A549 (cell line): ENCODE measurements around the gene CERS6. TPM values are rescaled to one million over a fixed set of nuclear protein-coding genes. Genes with fewer than 3 reads are reported as not detected.

Experiments
- ATAC-seq, 2 experiments: fragments of 200-7000 bp in 1 of 2; fragments of >200 bp in 1 of 2; cut with Nextera tagmentation in 1 of 2; cut with Tn5 transposase in 1 of 2; 3 replicates each; pipeline versions ENCODE4 v1.8.0 to v1.9.1; 2018 to 2020; ENCODE audit warnings: mild to moderate bottlenecking in 1 of 2, moderate library complexity in 1 of 2
- CTCF ChIA-PET: fragments of 300-600 bp; sonication (Branson Sonifier 250); formaldehyde crosslinking; extraction: SDS; loops from one replicate; lab custom pipeline; 2021; ENCODE audit warnings: antibody characterized with exemption, inconsistent platforms; lab: Yijun Ruan, JAX
- POLR2A ChIA-PET: fragments of 350-600 bp; formaldehyde crosslinking; extraction: SDS; loops from one replicate; lab custom pipeline; 2021; ENCODE audit warnings: antibody characterized with exemption, inconsistent platforms; lab: Yijun Ruan, JAX
- DNase-seq, 2 experiments: peaks; one replicate each; pipeline versions ENCODE4 v3.0.0 to v3.0.0-alpha.2; 2011 to 2016; ENCODE audit warnings: low read depth in 1 of 2, low spot score in 1 of 2
- FAIRE-seq: peaks from 2 replicates; lab custom pipeline; 2011; peaks lifted over from hg19 to GRCh38; lab: Jason Lieb, UNC
- H3K27ac ChIP-seq, 2 experiments: fragments of >200 bp; sonication (Bioruptor Twin); formaldehyde crosslinking; 3 replicates each; pipeline ENCODE4 v1.5.1; 2016 to 2017
- H3K4me1 ChIP-seq: fragments of >200 bp; sonication (Bioruptor Twin); formaldehyde crosslinking; 3 replicates; pipeline ENCODE4 v1.6.1; 2016
- H3K4me2 ChIP-seq: fragments of >200 bp; sonication (Bioruptor Twin); formaldehyde crosslinking; 3 replicates; pipeline ENCODE4 v1.6.1; 2016
- H3K4me3 ChIP-seq: fragments of >200 bp; sonication (Bioruptor Twin); formaldehyde crosslinking; 3 replicates; pipeline ENCODE4 v1.5.1; 2016
- H3K9me3 ChIP-seq: fragments of >200 bp; sonication (Bioruptor Twin); formaldehyde crosslinking; 3 replicates; pipeline ENCODE4 v1.6.1; 2016
- CBX2 ChIP-seq: fragments of 200-600 bp; sonication (generic); IDR thresholded peaks from 2 replicates; pipeline ENCODE4 v1.6.1; 2016; ENCODE audit warnings: low read depth, mild to moderate bottlenecking, borderline replicate concordance
- CBX8 ChIP-seq: fragments of 200-600 bp; sonication (generic); IDR thresholded peaks from 2 replicates; pipeline ENCODE4 v1.6.1; 2016
- CHD4 ChIP-seq: fragments of 200-600 bp; sonication (generic); IDR thresholded peaks from 2 replicates; pipeline ENCODE4 v1.6.1; 2016; ENCODE audit warnings: antibody characterized with exemption, mild to moderate bottlenecking, borderline replicate concordance
- EHF ChIP-seq: fragments of 250-450 bp; sonication (Bioruptor Pico); IDR thresholded peaks from 2 replicates; pipeline ENCODE4 v1.5.0; 2020; ENCODE audit warnings: mild to moderate bottlenecking
- EHMT2 ChIP-seq: fragments of 200-600 bp; sonication (generic); IDR thresholded peaks from 2 replicates; pipeline ENCODE4 v1.6.1; 2016; ENCODE audit warnings: antibody characterized with exemption, low read depth, mild to moderate bottlenecking, moderate library complexity
- ELK1 ChIP-seq: fragments of 150-350 bp; IDR thresholded peaks from 2 replicates; pipeline ENCODE4 v1.6.1; 2014; ENCODE audit warnings: low read depth, mild to moderate bottlenecking, low read length
- FOSL2 ChIP-seq, 2 experiments: fragments of 450-650 bp in 1 of 2; fragments of >200 bp in 1 of 2; sonication (Bioruptor Twin) in 1 of 2; formaldehyde crosslinking; IDR thresholded peaks; 2 replicates each; pipeline versions ENCODE4 v1.5.0 to v1.6.1; 2016 to 2020; ENCODE audit warnings: mild to moderate bottlenecking in 1 of 2, moderate library complexity in 1 of 2
- HDAC2 ChIP-seq: fragments of 200-600 bp; sonication (generic); IDR thresholded peaks from 2 replicates; pipeline ENCODE4 v1.6.1; 2016
- HEYL ChIP-seq: fragments of 250-450 bp; sonication (Bioruptor Pico); IDR thresholded peaks from 2 replicates; pipeline ENCODE4 v1.8.0; 2021; ENCODE audit warnings: mild to moderate bottlenecking, moderate library complexity
- HOXA7 ChIP-seq: fragments of 250-450 bp; sonication (Bioruptor Pico); IDR thresholded peaks from 2 replicates; pipeline ENCODE4 v1.5.0; 2020; ENCODE audit warnings: mild to moderate bottlenecking, moderate library complexity
- HOXB13 ChIP-seq: fragments of 250-450 bp; sonication (Bioruptor Pico); IDR thresholded peaks from 2 replicates; pipeline ENCODE4 v1.5.0; 2020; ENCODE audit warnings: low read depth, mild to moderate bottlenecking, moderate library complexity
- HOXB5 ChIP-seq: fragments of 250-450 bp; sonication (Bioruptor Pico); IDR thresholded peaks from 2 replicates; pipeline ENCODE4 v1.5.0; 2020; ENCODE audit warnings: mild to moderate bottlenecking, moderate library complexity
- JUN ChIP-seq, 2 experiments: fragments of >200 bp; sonication (Bioruptor Twin); formaldehyde crosslinking; IDR thresholded peaks; 2 replicates in 1 of 2; 3 replicates in 1 of 2; pipeline ENCODE4 v1.6.1; 2016 to 2017
- KDM5A ChIP-seq: fragments of 200-600 bp; sonication (generic); IDR thresholded peaks from 2 replicates; pipeline ENCODE4 v1.6.1; 2016; ENCODE audit warnings: antibody characterized with exemption, mild to moderate bottlenecking
- NPAS2 ChIP-seq: fragments of 250-450 bp; sonication (Bioruptor Pico); IDR thresholded peaks from 2 replicates; pipeline ENCODE4 v1.8.0; 2022; ENCODE audit warnings: mild to moderate bottlenecking, moderate library complexity, borderline replicate concordance
- NR3C1 ChIP-seq: fragments of >200 bp; sonication (Bioruptor Twin); formaldehyde crosslinking; IDR thresholded peaks from 3 replicates; pipeline ENCODE4 v1.6.1; 2017
- POLR2A ChIP-seq: IDR thresholded peaks from 2 replicates; pipeline ENCODE4 v1.6.1; 2012; ENCODE audit warnings: mild to moderate bottlenecking, low read length
- RCOR1 ChIP-seq: fragments of 150-350 bp; IDR thresholded peaks from 2 replicates; pipeline ENCODE4 v1.6.1; 2014; ENCODE audit warnings: antibody characterized with exemption, low read length, low read depth
- RFX5 ChIP-seq: fragments of 450-650 bp; IDR thresholded peaks from 2 replicates; pipeline ENCODE4 v1.7.1; 2014; ENCODE audit warnings: antibody characterized with exemption, mild to moderate bottlenecking, moderate library complexity
- RNF2 ChIP-seq: fragments of 200-600 bp; sonication (generic); IDR thresholded peaks from 2 replicates; pipeline ENCODE4 v1.6.1; 2016; ENCODE audit warnings: low read depth, mild to moderate bottlenecking, antibody characterized with exemption, moderate library complexity, borderline replicate concordance
- SMC3 ChIP-seq: fragments of >200 bp; sonication (Bioruptor Twin); formaldehyde crosslinking; IDR thresholded peaks from 3 replicates; pipeline ENCODE4 v1.6.1; 2018; ENCODE audit warnings: inconsistent platforms
- TP53 ChIP-seq: fragments of 250-450 bp; sonication (Bioruptor Pico); IDR thresholded peaks from 2 replicates; pipeline ENCODE4 v1.5.0; 2021; ENCODE audit warnings: mild to moderate bottlenecking, moderate library complexity
- ZFP36 ChIP-seq: fragments of 450-650 bp; IDR thresholded peaks from 2 replicates; pipeline ENCODE4 v1.6.1; 2014; ENCODE audit warnings: borderline replicate concordance; ENCODE audit not compliant: partially characterized antibody
- ZNF302 ChIP-seq: fragments of 250-450 bp; sonication (Bioruptor Pico); IDR thresholded peaks from 2 replicates; pipeline ENCODE4 v1.9.0; 2021; ENCODE audit warnings: inconsistent platforms, mild to moderate bottlenecking, moderate library complexity
- ZSCAN20 ChIP-seq: fragments of 250-450 bp; sonication (Bioruptor Pico); IDR thresholded peaks from 2 replicates; pipeline ENCODE4 v1.8.0; 2022; ENCODE audit warnings: mild to moderate bottlenecking, moderate library complexity
- WGBS: methylation state at CpG from one replicate; pipeline ENCODE4 v1.1.6; 2017; ENCODE audit errors: missing lambda C conversion rate; 5-methylcytosine and 5-hydroxymethylcytosine counted together
- polyA plus RNA-seq, 4 experiments: library from polyadenylated mRNA; depleted of rRNA in 3 of 4; stranded (reverse); fragments of >200 nt; fragmentation: RNase III in 1 of 4; extraction: RNeasy Plus Mini Kit Qiagen cat#74134 plus additional on column Dnase treatment in 1 of 4; gene quantifications; 2 replicates in 3 of 4; 3 replicates in 1 of 4; pipeline ENCODE4 v1.2.3, GENCODE V29; 2011 to 2017
- TF ChIP-seq, protein P1 (sequence below): fragments of >200 bp; sonication (Bioruptor Twin); formaldehyde crosslinking; IDR thresholded peaks from 2 replicates; pipeline ENCODE4 v1.6.1; 2016
- TF ChIP-seq, protein P2 (sequence below): fragments of 450-650 bp; IDR thresholded peaks from 2 replicates; pipeline ENCODE4 v1.6.1; 2014; ENCODE audit warnings: antibody characterized with exemption
- TF ChIP-seq, protein P3 (sequence below): fragments of 250-450 bp; sonication (Bioruptor Pico); IDR thresholded peaks from 2 replicates; pipeline ENCODE4 v1.5.0; 2020; ENCODE audit warnings: low read depth, mild to moderate bottlenecking, moderate library complexity
- TF ChIP-seq, protein P4 (sequence below): IDR thresholded peaks from 2 replicates; pipeline ENCODE4 v1.6.1; 2012

Gene CERS6
- polyA plus RNA-seq, 2 of the 4 experiments (the other 2 are of a cell fraction), result 12.0 to 16.9 TPM

GRCh38 chr2:168649105-168649504 lies 193.0 kb downstream of the CERS6 start:
- ATAC-seq, result no peak
- ChIA-PET POLR2A (no interaction called here), CTCF (interaction anchor here (1.1 to 1.3 kb wide), 2 partner anchors 10 to 15 kb away, joined by 3 to 4 read pairs; no protein-coding TSS in a partner anchor)
- H3K4me3 ChIP-seq, result no peak overlapping the region
- no peaks in the 10 kb centered on the region for H3K9me3 ChIP-seq
- H3K4me1 ChIP-seq, result no peaks in the 10 kb centered on the region
- H3K4me2 ChIP-seq, result no peak overlapping the region
- TF ChIP-seq, protein P1, sequence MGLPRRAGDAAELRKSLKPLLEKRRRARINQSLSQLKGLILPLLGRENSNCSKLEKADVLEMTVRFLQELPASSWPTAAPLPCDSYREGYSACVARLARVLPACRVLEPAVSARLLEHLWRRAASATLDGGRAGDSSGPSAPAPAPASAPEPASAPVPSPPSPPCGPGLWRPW, result no peak
- TF ChIP-seq, protein P2, sequence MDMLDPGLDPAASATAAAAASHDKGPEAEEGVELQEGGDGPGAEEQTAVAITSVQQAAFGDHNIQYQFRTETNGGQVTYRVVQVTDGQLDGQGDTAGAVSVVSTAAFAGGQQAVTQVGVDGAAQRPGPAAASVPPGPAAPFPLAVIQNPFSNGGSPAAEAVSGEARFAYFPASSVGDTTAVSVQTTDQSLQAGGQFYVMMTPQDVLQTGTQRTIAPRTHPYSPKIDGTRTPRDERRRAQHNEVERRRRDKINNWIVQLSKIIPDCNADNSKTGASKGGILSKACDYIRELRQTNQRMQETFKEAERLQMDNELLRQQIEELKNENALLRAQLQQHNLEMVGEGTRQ, result no peak
- TF ChIP-seq TP53 (CRISPR knock-in tag) (no peak), CBX8 (no peak), RFX5 (no peak), HOXB5 (no peak), EHF (CRISPR knock-in tag) (no peak), NR3C1 (no peak), HDAC2 (no peak), JUN (IDR thresholded peaks at IDR 0.05) (no peak)
- TF ChIP-seq, protein P3, sequence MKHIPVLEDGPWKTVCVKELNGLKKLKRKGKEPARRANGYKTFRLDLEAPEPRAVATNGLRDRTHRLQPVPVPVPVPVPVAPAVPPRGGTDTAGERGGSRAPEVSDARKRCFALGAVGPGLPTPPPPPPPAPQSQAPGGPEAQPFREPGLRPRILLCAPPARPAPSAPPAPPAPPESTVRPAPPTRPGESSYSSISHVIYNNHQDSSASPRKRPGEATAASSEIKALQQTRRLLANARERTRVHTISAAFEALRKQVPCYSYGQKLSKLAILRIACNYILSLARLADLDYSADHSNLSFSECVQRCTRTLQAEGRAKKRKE (CRISPR knock-in tag), result no peak
- no peak for FAIRE-seq
- no peak for DNase-seq
- no peak overlapping the region for H3K27ac ChIP-seq
- WGBS, result 65% methylated on average over 5 of the region's 5 CpGs

GRCh38 chr2:168649562-168649961 lies 193.5 kb downstream of the CERS6 start:
- DNase-seq, result no peak
- Histone ChIP-seq H3K4me1 (no peaks in the 10 kb centered on the region), H3K4me2 (no peak overlapping the region), H3K27ac (no peak overlapping the region), H3K4me3 (no peak overlapping the region), H3K9me3 (no peaks in the 10 kb centered on the region)
- TF ChIP-seq RNF2 (no peak), ELK1 (no peak), SMC3 (no peak)
- WGBS, result 58% methylated on average over 2 of the region's 2 CpGs
- POLR2A ChIA-PET, result no interaction called here
- CTCF ChIA-PET, result interaction anchor here (1.3 kb wide), 1 partner anchor 15 kb away, joined by 3 read pairs; no protein-coding TSS in a partner anchor
- FAIRE-seq, result no peak
- no peak for ATAC-seq

- no peak for FAIRE-seq
- no peak for DNase-seq
- Histone ChIP-seq H3K4me1 (no peaks in the 10 kb centered on the region), H3K27ac (no peak overlapping the region), H3K9me3 (no peaks in the 10 kb centered on the region), H3K4me2 (no peak overlapping the region), H3K4me3 (no peak overlapping the region)
- ChIA-PET POLR2A (no interaction called here), CTCF (interaction anchor here (1.3 kb wide), 1 partner anchor 14 kb away, joined by 3 read pairs; no protein-coding TSS in a partner anchor)
- WGBS, result 73% methylated on average over 1 of the region's 1 CpG
- ATAC-seq, result no peak
- TF ChIP-seq HOXB13 (CRISPR knock-in tag) (no peak), HEYL (CRISPR knock-in tag) (no peak), POLR2A (no peak), CBX2 (no peak), SMC3 (no peak), FOSL2 (IDR thresholded peaks at IDR 0.05) (no peak), FOSL2 (CRISPR knock-in tag; IDR thresholded peaks at IDR 0.05) (no peak), EHF (CRISPR knock-in tag) (no peak)
These were observed 194.1 kb downstream of the CERS6 start for GRCh38 chr2:168650139-168650538.

DNA sequence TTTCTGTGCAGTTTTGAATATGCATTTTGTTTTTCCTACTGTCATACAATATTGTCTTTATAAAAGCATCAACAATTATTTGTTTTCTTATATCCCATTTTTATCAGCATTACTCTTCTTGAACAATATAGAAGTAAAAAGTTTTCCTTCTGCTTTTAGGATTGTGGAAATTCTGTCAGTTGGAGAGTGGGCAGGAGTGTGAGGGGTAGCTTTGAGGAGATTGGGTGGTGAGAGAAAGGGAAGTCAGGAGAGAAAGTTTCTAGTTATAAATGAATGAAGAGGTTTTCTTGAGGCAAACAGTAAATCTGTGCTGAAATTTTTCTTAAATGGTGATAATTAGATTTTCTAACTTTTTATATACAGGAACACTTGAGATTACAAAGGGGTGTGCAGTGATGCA lies 194.7 kb downstream of the CERS6 start:
- H3K4me1 ChIP-seq, result no peaks in the 10 kb centered on the region
- DNase-seq, result no peak
- no peak for ATAC-seq
- FAIRE-seq, result no peak
- H3K27ac ChIP-seq, result no peak overlapping the region
- ChIA-PET POLR2A (no interaction called here), CTCF (no interaction called here)
- H3K9me3 ChIP-seq, result no peaks in the 10 kb centered on the region
- H3K4me2 ChIP-seq, result no peak overlapping the region
- no peak overlapping the region for H3K4me3 ChIP-seq
- TF ChIP-seq RCOR1 (no peak), ZNF302 (CRISPR knock-in tag) (no peak), HOXA7 (CRISPR knock-in tag) (no peak), KDM5A (no peak), EHMT2 (no peak), ZFP36 (no peak), CHD4 (no peak), FOSL2 (IDR thresholded peaks at IDR 0.05) (no peak), FOSL2 (CRISPR knock-in tag; IDR thresholded peaks at IDR 0.05) (no peak), ZSCAN20 (CRISPR knock-in tag) (no peak), RFX5 (no peak), NPAS2 (CRISPR knock-in tag) (no peak)
- TF ChIP-seq, protein P4, sequence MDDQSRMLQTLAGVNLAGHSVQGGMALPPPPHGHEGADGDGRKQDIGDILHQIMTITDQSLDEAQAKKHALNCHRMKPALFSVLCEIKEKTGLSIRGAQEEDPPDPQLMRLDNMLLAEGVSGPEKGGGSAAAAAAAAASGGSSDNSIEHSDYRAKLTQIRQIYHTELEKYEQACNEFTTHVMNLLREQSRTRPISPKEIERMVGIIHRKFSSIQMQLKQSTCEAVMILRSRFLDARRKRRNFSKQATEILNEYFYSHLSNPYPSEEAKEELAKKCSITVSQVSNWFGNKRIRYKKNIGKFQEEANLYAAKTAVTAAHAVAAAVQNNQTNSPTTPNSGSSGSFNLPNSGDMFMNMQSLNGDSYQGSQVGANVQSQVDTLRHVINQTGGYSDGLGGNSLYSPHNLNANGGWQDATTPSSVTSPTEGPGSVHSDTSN, result no peak
